Gastrocnemius medialis (tissue), 4 donors: ENCODE data around the gene KIRREL3. TPM values are rescaled to one million over a fixed set of nuclear protein-coding genes. Genes with fewer than 3 reads are reported as not detected.

ENCODE experiments used
- ATAC-seq, 2 donors: fragments of 150-250 bp; one replicate each; pipeline ENCODE4 v1.9.1; 2016
- DNase-seq, 2 donors: peaks; one replicate each; pipeline ENCODE4 v3.0.0-alpha.2; 2019
- H3K27ac ChIP-seq, 4 donors: fragments of 200-600 bp; sonication (generic); 1 replicate in 1 of 4; 2 replicates in 3 of 4; pipeline ENCODE4 v1.5.1; 2016 to 2018; ENCODE audit warnings: mild to moderate bottlenecking in 2 of 4, moderate library complexity in 1 of 4
- H3K27me3 ChIP-seq, 3 donors: fragments of 200-600 bp; sonication (generic) in 2 of 3; 1 replicate in 1 of 3; 2 replicates in 2 of 3; pipeline versions ENCODE4 v1.5.1 to v1.6.0; 2016 to 2019; ENCODE audit warnings: mild to moderate bottlenecking in 1 of 3, moderate library complexity in 1 of 3
- H3K36me3 ChIP-seq, 2 donors: fragments of 200-600 bp; sonication (generic) in 1 of 2; one replicate each; pipeline ENCODE4 v1.5.1; 2017 to 2018
- H3K4me1 ChIP-seq, 2 donors: fragments of 200-600 bp; sonication (generic) in 1 of 2; one replicate each; pipeline ENCODE4 v1.5.1; 2016 to 2017; ENCODE audit warnings: mild to moderate bottlenecking in 2 of 2
- H3K4me3 ChIP-seq, 4 donors: fragments of 200-600 bp; sonication (generic) in 3 of 4; 1 replicate in 1 of 4; 2 replicates in 3 of 4; pipeline ENCODE4 v1.5.1; 2016 to 2019; ENCODE audit warnings: mild to moderate bottlenecking in 2 of 4
- H3K9me3 ChIP-seq, 3 donors: fragments of 200-600 bp; sonication (generic) in 2 of 3; 1 replicate in 1 of 3; 2 replicates in 2 of 3; pipeline ENCODE4 v1.5.1; 2016 to 2019
- POLR2A ChIP-seq, 2 donors: fragments of 450-650 bp; IDR thresholded peaks; one replicate each; pipeline ENCODE4 v1.6.1; 2017; ENCODE audit warnings: antibody characterized with exemption in 2 of 2, mild to moderate bottlenecking in 2 of 2, moderate library complexity in 2 of 2
- in situ Hi-C, 4 donors: fragments of 200-750 bp; cut with MboI; loops; one replicate each; pipeline versions ENCODE4 v1.15.0 to v1.8.0; 2017; ENCODE audit warnings: low sequenced_read_pairs in 4 of 4
- intact Hi-C: fragments of 100-400 bp; cut with DNase I; formaldehyde crosslinking; loops from one replicate; pipeline ENCODE4 v1.15.1; 2023; ENCODE audit warnings: low total_unique reads
- total RNA-seq, 4 donors: library from RNA; depleted of rRNA; stranded (reverse); fragments of >200 nt; gene quantifications; one replicate each; pipeline versions ENCODE4 v1.1.0 to v1.2.3, GENCODE V29; 2016
- TF ChIP-seq, protein P1 (sequence below), 5 experiments: fragments of 450-650 bp in 3 of 5; fragments of 200-600 bp in 2 of 5; sonication (generic) in 2 of 5; IDR thresholded peaks in 4 of 5; conservative IDR thresholded peaks in 1 of 5; 1 replicate in 4 of 5; 2 replicates in 1 of 5; pipeline ENCODE4 v1.5.1; 2016 to 2019; ENCODE audit warnings: antibody characterized with exemption in 5 of 5, mild to moderate bottlenecking in 3 of 5, moderate library complexity in 3 of 5

The KIRREL3 gene
- total RNA-seq, 4 donors from 2014 or later = 0.10 TPM; not detected in 3

GRCh38 chr11:126855536-126855935 is 145.0 kb downstream of the KIRREL3 start:
- Histone ChIP-seq H3K27me3 (no peaks in the 10 kb centered on the region), H3K27ac (no peak overlapping the region), H3K4me3 (no peak overlapping the region), H3K4me1 (no peaks in the 10 kb centered on the region), H3K9me3 (no peaks in the 10 kb centered on the region), H3K36me3 (no peaks in the 10 kb centered on the region)
- TF ChIP-seq, protein P1, sequence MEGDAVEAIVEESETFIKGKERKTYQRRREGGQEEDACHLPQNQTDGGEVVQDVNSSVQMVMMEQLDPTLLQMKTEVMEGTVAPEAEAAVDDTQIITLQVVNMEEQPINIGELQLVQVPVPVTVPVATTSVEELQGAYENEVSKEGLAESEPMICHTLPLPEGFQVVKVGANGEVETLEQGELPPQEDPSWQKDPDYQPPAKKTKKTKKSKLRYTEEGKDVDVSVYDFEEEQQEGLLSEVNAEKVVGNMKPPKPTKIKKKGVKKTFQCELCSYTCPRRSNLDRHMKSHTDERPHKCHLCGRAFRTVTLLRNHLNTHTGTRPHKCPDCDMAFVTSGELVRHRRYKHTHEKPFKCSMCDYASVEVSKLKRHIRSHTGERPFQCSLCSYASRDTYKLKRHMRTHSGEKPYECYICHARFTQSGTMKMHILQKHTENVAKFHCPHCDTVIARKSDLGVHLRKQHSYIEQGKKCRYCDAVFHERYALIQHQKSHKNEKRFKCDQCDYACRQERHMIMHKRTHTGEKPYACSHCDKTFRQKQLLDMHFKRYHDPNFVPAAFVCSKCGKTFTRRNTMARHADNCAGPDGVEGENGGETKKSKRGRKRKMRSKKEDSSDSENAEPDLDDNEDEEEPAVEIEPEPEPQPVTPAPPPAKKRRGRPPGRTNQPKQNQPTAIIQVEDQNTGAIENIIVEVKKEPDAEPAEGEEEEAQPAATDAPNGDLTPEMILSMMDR (IDR thresholded peaks at IDR 0.05 in 4 of 5, conservative IDR thresholded peaks at IDR 0.05 in 1 of 5) = no peak
- TF ChIP-seq POLR2A (IDR thresholded peaks at IDR 0.05) = no peak
- in situ Hi-C loops (no loop called here), intact Hi-C loops (no loop called here)
- ATAC-seq (no peak), DNase-seq (no peak)

DNA sequence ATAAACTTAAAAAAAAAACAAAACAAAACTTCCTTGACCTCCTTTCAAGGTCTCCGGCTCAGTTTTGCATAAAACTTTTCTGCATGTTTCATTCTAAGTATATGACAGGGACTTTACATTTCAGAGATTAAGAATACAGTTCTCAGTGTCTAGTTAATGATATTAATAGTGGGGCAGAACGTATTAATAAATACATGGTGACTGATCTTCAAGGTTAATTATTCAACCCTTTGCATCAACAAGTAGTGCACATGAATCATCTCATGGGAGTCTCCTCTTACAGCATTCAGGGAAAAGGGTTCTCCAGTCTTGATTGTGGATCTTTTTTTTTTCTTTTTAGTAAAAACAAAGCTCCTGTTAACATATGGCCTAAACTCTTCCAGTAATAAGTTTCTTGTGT is 146.8 kb downstream of the KIRREL3 start:
- in situ Hi-C loops = no loop called here
- no peak overlapping the region for H3K4me3 ChIP-seq
- TF ChIP-seq POLR2A (IDR thresholded peaks at IDR 0.05) = no peak
- TF ChIP-seq, protein P1 (IDR thresholded peaks at IDR 0.05 in 4 of 5, conservative IDR thresholded peaks at IDR 0.05 in 1 of 5) = no peak

GRCh38 chr11:126844789-126845188 is 155.8 kb downstream of the KIRREL3 start:
- no peak for DNase-seq
- in situ Hi-C loops (no loop called here), intact Hi-C loops (no loop called here)

More for the DNA sequence above, 146.8 kb downstream of the KIRREL3 start:
- Histone ChIP-seq H3K27ac (no peak overlapping the region), H3K9me3 (no peaks in the 10 kb centered on the region), H3K4me1 (no peaks in the 10 kb centered on the region), H3K27me3 (no peaks in the 10 kb centered on the region), H3K36me3 (no peaks in the 10 kb centered on the region)
- ATAC-seq (no peak), DNase-seq (no peak)
- intact Hi-C loops = no loop called here

GRCh38 chr11:126843096-126843495 is 157.5 kb downstream of the KIRREL3 start:
- Histone ChIP-seq H3K27ac (no peak overlapping the region), H3K36me3 (no peaks in the 10 kb centered on the region), H3K27me3 (no peaks in the 10 kb centered on the region), H3K4me1 (no peaks in the 10 kb centered on the region), H3K4me3 (no peak overlapping the region), H3K9me3 (no peaks in the 10 kb centered on the region)
- TF ChIP-seq, protein P1 (IDR thresholded peaks at IDR 0.05 in 4 of 5, conservative IDR thresholded peaks at IDR 0.05 in 1 of 5) = no peak
- TF ChIP-seq POLR2A (IDR thresholded peaks at IDR 0.05) = no peak
- intact Hi-C loops = no loop called here
- DNase-seq = no peak
- in situ Hi-C loops = no loop called here
- no peak for ATAC-seq

More at GRCh38 chr11:126844789-126845188, 155.8 kb downstream of the KIRREL3 start:
- Histone ChIP-seq H3K36me3 (no peaks in the 10 kb centered on the region), H3K4me3 (no peak overlapping the region), H3K27ac (no peak overlapping the region), H3K4me1 (no peaks in the 10 kb centered on the region), H3K9me3 (no peaks in the 10 kb centered on the region), H3K27me3 (no peaks in the 10 kb centered on the region)
- TF ChIP-seq, protein P1 (IDR thresholded peaks at IDR 0.05 in 4 of 5, conservative IDR thresholded peaks at IDR 0.05 in 1 of 5) = no peak
- TF ChIP-seq POLR2A (IDR thresholded peaks at IDR 0.05) = no peak
- ATAC-seq = no peak

GRCh38 chr11:126841999-126842398 is 158.6 kb downstream of the KIRREL3 start:
- no peak for TF ChIP-seq POLR2A (IDR thresholded peaks at IDR 0.05)
- TF ChIP-seq, protein P1 (IDR thresholded peaks at IDR 0.05 in 4 of 5, conservative IDR thresholded peaks at IDR 0.05 in 1 of 5) = no peak
- no peak for DNase-seq
- no peak overlapping the region for H3K27ac ChIP-seq
- H3K36me3 ChIP-seq = no peaks in the 10 kb centered on the region
- in situ Hi-C loops = no loop called here
- intact Hi-C loops = no loop called here
- H3K4me3 ChIP-seq = no peak overlapping the region
- no peaks in the 10 kb centered on the region for H3K4me1 ChIP-seq
- H3K9me3 ChIP-seq = no peaks in the 10 kb centered on the region
- no peak for ATAC-seq
- no peaks in the 10 kb centered on the region for H3K27me3 ChIP-seq
